ENCODE measurements around the gene NCEH1. TPM values are rescaled to one million over a fixed set of nuclear protein-coding genes. Genes with fewer than 3 reads are reported as not detected.

Gene NCEH1
- total and polyA plus RNA-seq, 9 of the 15 experiments (the other 6 are each of a cell fraction or from before 2014, with no cell fraction given), result 1.3 to 5.0 (median 2.8) TPM

DNA sequence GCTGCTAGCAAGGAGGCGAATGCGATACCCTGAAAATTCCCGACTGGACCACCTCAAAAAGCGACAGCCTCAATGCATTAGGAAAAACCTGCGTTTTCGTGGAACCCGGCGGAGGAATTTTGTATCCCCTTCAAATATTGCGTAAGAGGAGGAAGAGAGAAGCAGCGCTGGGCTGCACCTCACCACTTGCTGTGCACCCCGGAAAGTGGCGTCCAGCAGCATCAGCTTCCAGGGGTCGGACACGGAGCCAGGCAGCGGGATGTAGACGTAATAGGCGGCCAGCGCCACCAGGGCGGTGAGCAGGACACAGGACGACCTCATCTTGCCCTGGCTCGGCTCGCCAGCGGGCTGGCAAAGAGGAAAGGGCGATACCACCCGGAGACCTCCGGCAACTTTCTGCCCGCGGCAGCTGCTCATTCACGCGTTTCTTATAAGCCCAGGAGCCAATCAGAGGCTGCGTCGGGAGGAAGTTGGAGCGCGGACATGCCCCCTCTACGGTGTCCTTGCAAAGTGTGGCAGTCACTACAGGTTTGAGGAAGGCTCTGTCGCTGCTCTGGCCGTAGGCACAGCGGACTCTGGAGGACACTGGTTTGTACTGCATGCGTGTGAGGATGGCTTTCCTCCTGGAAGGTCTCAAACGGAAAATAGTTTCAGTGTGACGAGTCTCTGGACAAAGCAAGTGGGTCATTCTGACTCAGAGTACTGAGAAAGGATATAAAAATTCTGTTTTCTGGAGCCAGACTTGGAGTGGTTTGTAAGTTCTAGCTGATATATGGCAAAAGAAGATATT lies at the start of gene NCEH1 (continued):
- TF ChIP-seq, protein P1, sequence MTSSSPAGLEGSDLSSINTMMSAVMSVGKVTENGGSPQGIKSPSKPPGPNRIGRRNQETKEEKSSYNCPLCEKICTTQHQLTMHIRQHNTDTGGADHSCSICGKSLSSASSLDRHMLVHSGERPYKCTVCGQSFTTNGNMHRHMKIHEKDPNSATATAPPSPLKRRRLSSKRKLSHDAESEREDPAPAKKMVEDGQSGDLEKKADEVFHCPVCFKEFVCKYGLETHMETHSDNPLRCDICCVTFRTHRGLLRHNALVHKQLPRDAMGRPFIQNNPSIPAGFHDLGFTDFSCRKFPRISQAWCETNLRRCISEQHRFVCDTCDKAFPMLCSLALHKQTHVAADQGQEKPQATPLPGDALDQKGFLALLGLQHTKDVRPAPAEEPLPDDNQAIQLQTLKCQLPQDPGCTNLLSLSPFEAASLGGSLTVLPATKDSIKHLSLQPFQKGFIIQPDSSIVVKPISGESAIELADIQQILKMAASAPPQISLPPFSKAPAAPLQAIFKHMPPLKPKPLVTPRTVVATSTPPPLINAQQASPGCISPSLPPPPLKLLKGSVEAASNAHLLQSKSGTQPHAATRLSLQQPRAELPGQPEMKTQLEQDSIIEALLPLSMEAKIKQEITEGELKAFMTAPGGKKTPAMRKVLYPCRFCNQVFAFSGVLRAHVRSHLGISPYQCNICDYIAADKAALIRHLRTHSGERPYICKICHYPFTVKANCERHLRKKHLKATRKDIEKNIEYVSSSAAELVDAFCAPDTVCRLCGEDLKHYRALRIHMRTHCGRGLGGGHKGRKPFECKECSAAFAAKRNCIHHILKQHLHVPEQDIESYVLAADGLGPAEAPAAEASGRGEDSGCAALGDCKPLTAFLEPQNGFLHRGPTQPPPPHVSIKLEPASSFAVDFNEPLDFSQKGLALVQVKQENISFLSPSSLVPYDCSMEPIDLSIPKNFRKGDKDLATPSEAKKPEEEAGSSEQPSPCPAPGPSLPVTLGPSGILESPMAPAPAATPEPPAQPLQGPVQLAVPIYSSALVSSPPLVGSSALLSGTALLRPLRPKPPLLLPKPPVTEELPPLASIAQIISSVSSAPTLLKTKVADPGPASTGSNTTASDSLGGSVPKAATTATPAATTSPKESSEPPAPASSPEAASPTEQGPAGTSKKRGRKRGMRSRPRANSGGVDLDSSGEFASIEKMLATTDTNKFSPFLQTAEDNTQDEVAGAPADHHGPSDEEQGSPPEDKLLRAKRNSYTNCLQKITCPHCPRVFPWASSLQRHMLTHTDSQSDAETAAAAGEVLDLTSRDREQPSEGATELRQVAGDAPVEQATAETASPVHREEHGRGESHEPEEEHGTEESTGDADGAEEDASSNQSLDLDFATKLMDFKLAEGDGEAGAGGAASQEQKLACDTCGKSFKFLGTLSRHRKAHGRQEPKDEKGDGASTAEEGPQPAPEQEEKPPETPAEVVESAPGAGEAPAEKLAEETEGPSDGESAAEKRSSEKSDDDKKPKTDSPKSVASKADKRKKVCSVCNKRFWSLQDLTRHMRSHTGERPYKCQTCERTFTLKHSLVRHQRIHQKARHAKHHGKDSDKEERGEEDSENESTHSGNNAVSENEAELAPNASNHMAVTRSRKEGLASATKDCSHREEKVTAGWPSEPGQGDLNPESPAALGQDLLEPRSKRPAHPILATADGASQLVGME (CRISPR knock-in tag; IDR thresholded peaks at IDR 0.05), result peak; percentile 71; the same call in 1 of the 2 replicates
- TF ChIP-seq, protein P2, sequence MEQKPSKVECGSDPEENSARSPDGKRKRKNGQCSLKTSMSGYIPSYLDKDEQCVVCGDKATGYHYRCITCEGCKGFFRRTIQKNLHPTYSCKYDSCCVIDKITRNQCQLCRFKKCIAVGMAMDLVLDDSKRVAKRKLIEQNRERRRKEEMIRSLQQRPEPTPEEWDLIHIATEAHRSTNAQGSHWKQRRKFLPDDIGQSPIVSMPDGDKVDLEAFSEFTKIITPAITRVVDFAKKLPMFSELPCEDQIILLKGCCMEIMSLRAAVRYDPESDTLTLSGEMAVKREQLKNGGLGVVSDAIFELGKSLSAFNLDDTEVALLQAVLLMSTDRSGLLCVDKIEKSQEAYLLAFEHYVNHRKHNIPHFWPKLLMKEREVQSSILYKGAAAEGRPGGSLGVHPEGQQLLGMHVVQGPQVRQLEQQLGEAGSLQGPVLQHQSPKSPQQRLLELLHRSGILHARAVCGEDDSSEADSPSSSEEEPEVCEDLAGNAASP (IDR thresholded peaks at IDR 0.05), result no peak
- TF ChIP-seq ZNF444 (CRISPR knock-in tag; IDR thresholded peaks at IDR 0.05) (no peak), ESRRA (IDR thresholded peaks at IDR 0.05; ENCODE audit: borderline replicate concordance, low read depth) (peak; percentile 83), YY1 (IDR thresholded peaks at IDR 0.05; ENCODE audit: borderline replicate concordance in 1 of 3, control insufficient read depth in 1 of 3, extremely low read depth in 1 of 3, insufficient read depth in 3 of 3, insufficient read length in 1 of 3, insufficient replicate concordance in 2 of 3, low read depth in 1 of 3, low read length in 2 of 3) (peak in 2 of 3 experiments; percentile 40 to 68), MYC (IDR thresholded peaks at IDR 0.05; ENCODE audit: low read depth, low read length) (peak; percentile 68), MYC (CRISPR knock-in tag; IDR thresholded peaks at IDR 0.05; ENCODE audit: borderline replicate concordance, low read depth) (0 out of 2 replicates have a peak, but pooled peaks have one; percentile 30), ELF4 (CRISPR knock-in tag; IDR thresholded peaks at IDR 0.05) (0 out of 2 replicates have a peak, but pooled peaks have one; percentile 57), BRF2 (IDR thresholded peaks at IDR 0.05; ENCODE audit: borderline replicate concordance, insufficient read depth, insufficient read length) (no peak), NFATC3 (IDR thresholded peaks at IDR 0.05) (no peak), CBX5 (IDR thresholded peaks at IDR 0.05; ENCODE audit: borderline replicate concordance, low read depth) (no peak), SIN3B (IDR thresholded peaks at IDR 0.05; ENCODE audit: low read depth) (peak; percentile 57; the same call in 1 of the 2 replicates), MXI1 (IDR thresholded peaks at IDR 0.05; ENCODE audit: low read depth, low read length) (peak; percentile 52; the same call in 1 of the 2 replicates), POLR2H (tag; IDR thresholded peaks at IDR 0.05; ENCODE audit: low read depth) (no peak), ATF1 (CRISPR knock-in tag; IDR thresholded peaks at IDR 0.05) (no peak), ATF1 (tag; IDR thresholded peaks at IDR 0.05) (peak; percentile 83)
- TF ChIP-seq, protein P3, sequence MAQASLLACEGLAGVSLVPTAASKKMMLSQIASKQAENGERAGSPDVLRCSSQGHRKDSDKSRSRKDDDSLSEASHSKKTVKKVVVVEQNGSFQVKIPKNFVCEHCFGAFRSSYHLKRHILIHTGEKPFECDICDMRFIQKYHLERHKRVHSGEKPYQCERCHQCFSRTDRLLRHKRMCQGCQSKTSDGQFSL (CRISPR knock-in tag; IDR thresholded peaks at IDR 0.05), result no peak
- TF ChIP-seq, protein P3 (tag; IDR thresholded peaks at IDR 0.05), result no peak
